Calu3 (cell line): ENCODE measurements around the gene RIMS4. TPM values are rescaled to one million over a fixed set of nuclear protein-coding genes. Genes with fewer than 3 reads are reported as not detected.
"Not testable (repeated sequence)": the region's sequence is repeated elsewhere in the genome, so short reads cannot be mapped to it uniquely, and the experiment has no call there.

Experiments
- BruUV-seq: library from RNA; stranded (reverse); fragments of 400-500 nt; replicated peaks from 2 replicates; lab custom pipeline; 2021; lab: Mats Ljungman, UMichigan
- CTCF ChIA-PET: fragments of 300-600 bp; sonication (Branson Sonifier 250); formaldehyde crosslinking; loops from one replicate; lab custom pipeline; 2022; ENCODE audit warnings: antibody characterized with exemption; lab: Charles Lee
- DNase-seq: peaks from one replicate; pipeline ENCODE4 v3.0.0; 2022
- H3K27ac Mint-ChIP-seq: one replicate; pipeline ENCODE4 v1.8.0; 2022; ENCODE audit warnings: mixed read lengths; ENCODE audit not compliant: unreplicated experiment
- H3K27me3 Mint-ChIP-seq: one replicate; pipeline ENCODE4 v1.8.0; 2022; ENCODE audit warnings: mixed read lengths; ENCODE audit not compliant: unreplicated experiment
- H3K36me3 Mint-ChIP-seq: one replicate; pipeline ENCODE4 v1.8.0; 2022; ENCODE audit warnings: mild to moderate bottlenecking, moderate library complexity, mixed read lengths; ENCODE audit not compliant: insufficient read depth, unreplicated experiment
- H3K4me1 Mint-ChIP-seq: one replicate; pipeline ENCODE4 v1.8.0; 2022; ENCODE audit warnings: mild to moderate bottlenecking, low read depth, mixed read lengths; ENCODE audit not compliant: unreplicated experiment
- H3K4me3 Mint-ChIP-seq: one replicate; pipeline ENCODE4 v1.8.0; 2022; ENCODE audit warnings: mild to moderate bottlenecking, low read depth, moderate library complexity, mixed read lengths; ENCODE audit not compliant: unreplicated experiment
- H3K9me3 Mint-ChIP-seq: one replicate; pipeline ENCODE4 v1.8.0; 2022; ENCODE audit warnings: low read depth, mixed read lengths; ENCODE audit not compliant: unreplicated experiment
- intact Hi-C: fragments of 100-400 bp; cut with micrococcal nuclease; formaldehyde crosslinking; loops from one replicate; pipeline ENCODE4 v1.10.0; 2022; ENCODE audit not compliant: unreplicated experiment
- total RNA-seq: library from RNA; stranded (reverse); gene quantifications from 2 replicates; pipeline ENCODE4 v1.2.3, GENCODE V29; 2022
- TF ChIP-seq, protein P1 (sequence below): fragments of 200-600 bp; IDR thresholded peaks from one replicate; pipeline ENCODE4 v1.8.0; 2022; ENCODE audit warnings: antibody characterized with exemption; ENCODE audit not compliant: unreplicated experiment

Gene RIMS4
- total RNA-seq, 1 experiment from 2014 or later: 0.40 TPM

DNA sequence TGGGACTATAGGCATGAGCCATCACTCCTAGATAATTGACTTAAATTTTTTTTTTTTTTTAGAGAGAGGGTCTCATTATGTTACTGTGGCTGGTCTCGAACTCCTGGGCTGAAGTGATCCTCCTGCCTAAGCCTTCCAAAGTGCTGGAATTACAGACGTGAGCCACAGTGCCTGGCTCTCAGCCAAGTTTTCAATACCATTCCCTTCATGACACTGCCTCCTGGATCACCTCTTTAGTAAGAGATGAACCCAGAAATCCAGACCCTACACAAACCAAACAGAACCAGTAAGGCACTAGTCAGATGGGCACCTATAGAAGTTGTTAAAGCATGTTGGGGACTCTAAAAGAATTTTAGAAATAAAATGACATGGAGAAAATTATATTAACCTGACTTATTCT is 18.3 kb upstream of the RIMS4 start:
- TF ChIP-seq, protein P1, sequence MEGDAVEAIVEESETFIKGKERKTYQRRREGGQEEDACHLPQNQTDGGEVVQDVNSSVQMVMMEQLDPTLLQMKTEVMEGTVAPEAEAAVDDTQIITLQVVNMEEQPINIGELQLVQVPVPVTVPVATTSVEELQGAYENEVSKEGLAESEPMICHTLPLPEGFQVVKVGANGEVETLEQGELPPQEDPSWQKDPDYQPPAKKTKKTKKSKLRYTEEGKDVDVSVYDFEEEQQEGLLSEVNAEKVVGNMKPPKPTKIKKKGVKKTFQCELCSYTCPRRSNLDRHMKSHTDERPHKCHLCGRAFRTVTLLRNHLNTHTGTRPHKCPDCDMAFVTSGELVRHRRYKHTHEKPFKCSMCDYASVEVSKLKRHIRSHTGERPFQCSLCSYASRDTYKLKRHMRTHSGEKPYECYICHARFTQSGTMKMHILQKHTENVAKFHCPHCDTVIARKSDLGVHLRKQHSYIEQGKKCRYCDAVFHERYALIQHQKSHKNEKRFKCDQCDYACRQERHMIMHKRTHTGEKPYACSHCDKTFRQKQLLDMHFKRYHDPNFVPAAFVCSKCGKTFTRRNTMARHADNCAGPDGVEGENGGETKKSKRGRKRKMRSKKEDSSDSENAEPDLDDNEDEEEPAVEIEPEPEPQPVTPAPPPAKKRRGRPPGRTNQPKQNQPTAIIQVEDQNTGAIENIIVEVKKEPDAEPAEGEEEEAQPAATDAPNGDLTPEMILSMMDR: no peak
- no peaks in the 10 kb centered on the region for H3K9me3 Mint-ChIP-seq

DNA sequence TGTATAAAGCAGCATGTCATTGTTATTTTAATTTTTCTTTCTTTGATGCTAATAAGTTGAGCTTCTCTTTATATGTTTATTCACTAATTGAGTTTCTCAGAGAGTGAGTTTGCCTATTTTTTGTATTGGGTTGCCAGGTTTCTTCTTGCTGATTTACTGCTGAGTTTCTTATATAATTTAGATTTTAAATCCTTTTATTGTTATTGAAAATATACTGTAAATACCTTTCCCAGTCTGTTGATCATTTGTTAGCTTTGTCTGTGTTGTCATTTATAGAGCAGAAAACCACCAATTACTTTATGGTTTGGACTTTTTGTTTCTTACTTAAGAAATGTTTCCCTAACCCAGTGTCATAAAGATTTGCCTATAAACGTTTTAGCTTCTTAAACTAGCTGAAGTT is 17.1 kb upstream of the RIMS4 start:
- BruUV-seq: no TSS peak
- CTCF ChIA-PET: no interaction called here
- no peak overlapping the region for H3K4me3 Mint-ChIP-seq
- no peak for DNase-seq
- TF ChIP-seq, protein P1: no peak
- H3K4me1 Mint-ChIP-seq: no peaks in the 10 kb centered on the region
- H3K36me3 Mint-ChIP-seq: no peaks in the 10 kb centered on the region
- H3K27me3 Mint-ChIP-seq: peaks cover 89% of the 10 kb centered on the region
- no peaks in the 10 kb centered on the region for H3K9me3 Mint-ChIP-seq
- intact Hi-C loops: no loop called here
- no peak overlapping the region for H3K27ac Mint-ChIP-seq

More for the DNA sequence above, 18.3 kb upstream of the RIMS4 start:
- DNase-seq: no peak
- CTCF ChIA-PET: interaction anchor here (0.7 kb wide), 1 partner anchor 29 kb away, joined by 5 read pairs; no protein-coding TSS in a partner anchor
- BruUV-seq: no TSS peak
- intact Hi-C loops: no loop called here
- H3K4me1 Mint-ChIP-seq: no peaks in the 10 kb centered on the region
- H3K4me3 Mint-ChIP-seq: no peak overlapping the region
- peaks cover 91% of the 10 kb centered on the region for H3K27me3 Mint-ChIP-seq
- no peak overlapping the region for H3K27ac Mint-ChIP-seq
- no peaks in the 10 kb centered on the region for H3K36me3 Mint-ChIP-seq

- H3K4me1 Mint-ChIP-seq, H3K4me3 Mint-ChIP-seq, H3K9me3 Mint-ChIP-seq, CTCF ChIA-PET, H3K36me3 Mint-ChIP-seq, BruUV-seq, DNase-seq, H3K27ac Mint-ChIP-seq, intact Hi-C loops: not testable (repeated sequence)
- peaks cover 58% of the 10 kb centered on the region for H3K27me3 Mint-ChIP-seq
Observed at GRCh38 chr20:44821576-44821975, 11.2 kb upstream of the RIMS4 start.

DNA sequence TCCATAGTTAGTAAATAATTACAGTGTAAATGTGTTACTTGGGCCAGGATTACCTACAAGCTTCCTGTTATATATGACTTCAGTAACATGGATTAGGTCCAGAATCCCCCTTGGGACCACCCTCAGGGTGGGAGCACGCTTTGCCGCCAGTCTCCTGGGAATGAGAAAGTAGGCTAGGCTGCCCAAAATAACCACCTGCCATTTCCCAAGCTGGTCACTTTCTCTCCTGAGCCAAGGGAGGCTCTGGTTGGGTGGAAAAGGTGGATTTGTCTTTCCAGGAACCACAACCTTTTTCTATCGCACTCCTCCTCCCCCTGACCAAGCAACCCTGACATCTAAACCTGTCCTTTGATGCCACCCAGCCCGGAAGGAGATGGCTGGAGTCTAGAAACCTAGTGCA is 9.6 kb upstream of the RIMS4 start:
- Mint-ChIP-seq H3K4me1 (no peaks in the 10 kb centered on the region), H3K9me3 (no peaks in the 10 kb centered on the region), H3K27me3 (peaks cover 56% of the 10 kb centered on the region), H3K4me3 (no peak overlapping the region), H3K27ac (no peak overlapping the region), H3K36me3 (no peaks in the 10 kb centered on the region)
- CTCF ChIA-PET: no interaction called here
- intact Hi-C loops: no loop called here
- DNase-seq: no peak
- BruUV-seq: no TSS peak
- TF ChIP-seq, protein P1: no peak

GRCh38 chr20:44817143-44817910 is 7.0 kb upstream of the RIMS4 start:
- H3K36me3 Mint-ChIP-seq: no peaks in the 10 kb centered on the region
- peaks cover 61% of the 10 kb centered on the region for H3K27me3 Mint-ChIP-seq
- intact Hi-C loops: no loop called here
- TF ChIP-seq, protein P1: no peak
- H3K9me3 Mint-ChIP-seq: no peaks in the 10 kb centered on the region
- H3K27ac Mint-ChIP-seq: no peak overlapping the region
- no peak for DNase-seq
- CTCF ChIA-PET: no interaction called here
- no TSS peak for BruUV-seq
- H3K4me1 Mint-ChIP-seq: no peaks in the 10 kb centered on the region
- no peak overlapping the region for H3K4me3 Mint-ChIP-seq
